B cell (primary cell): ENCODE data around the gene CNNM3. TPM values are rescaled to one million over a fixed set of nuclear protein-coding genes. Genes with fewer than 3 reads are reported as not detected.

ENCODE experiments used
- ATAC-seq: fragments of 200-7000 bp; cut with Tn5 transposase; one replicate; pipeline ENCODE4 v1.10.0; 2021; ENCODE audit warnings: low read depth, mild to moderate bottlenecking, moderate number of reproducible peaks, moderate library complexity
- CTCF ChIA-PET: fragments of 350-600 bp; sonication (Branson Sonifier 250); formaldehyde crosslinking; loops from one replicate; lab custom pipeline; 2021; ENCODE audit warnings: antibody characterized with exemption, inconsistent platforms; lab: Charles Lee
- POLR2A ChIA-PET: fragments of 350-600 bp; sonication (Branson Sonifier 250); formaldehyde crosslinking; loops from one replicate; lab custom pipeline; 2021; ENCODE audit warnings: antibody characterized with exemption; lab: Charles Lee
- DNase-seq: peaks from one replicate; pipeline ENCODE4 v3.0.0; 2013
- H2AFZ ChIP-seq: 2 replicates; pipeline ENCODE4 v1.6.1; 2012; ENCODE audit warnings: mild to moderate bottlenecking, low read depth, low read length; ENCODE audit not compliant: insufficient read depth, poor library complexity, severe bottlenecking
- H3K27ac ChIP-seq, 2 donors: 1 replicate in 1 of 2; 2 replicates in 1 of 2; pipeline ENCODE4 v1.5.1; 2012 to 2013; ENCODE audit warnings: low read length in 2 of 2, mild to moderate bottlenecking in 2 of 2, moderate library complexity in 1 of 2
- H3K27me3 ChIP-seq, 4 experiments: fragments of 200-600 bp in 1 of 4; sonication (generic) in 1 of 4; replicated peaks in 1 of 4; 1 replicate in 2 of 4; 2 replicates in 2 of 4; pipeline versions ENCODE4 v1.6.1 to v1.7.0; 2013 to 2016; ENCODE audit warnings: low read length in 3 of 4, mild to moderate bottlenecking in 2 of 4, mixed read lengths in 1 of 4, moderate library complexity in 1 of 4; ENCODE audit not compliant: insufficient read depth in 4 of 4, control insufficient read depth in 3 of 4; ENCODE audit errors: control extremely low read depth in 1 of 4
- H3K36me3 ChIP-seq, 2 experiments: replicated peaks in 1 of 2; 1 replicate in 1 of 2; 2 replicates in 1 of 2; pipeline versions ENCODE4 v1.6.1 to v1.7.1; 2013; ENCODE audit warnings: low read length in 1 of 2; ENCODE audit not compliant: insufficient read depth in 2 of 2, control insufficient read depth in 1 of 2; ENCODE audit errors: control extremely low read depth in 1 of 2, extremely low read depth in 1 of 2
- H3K4me1 ChIP-seq, 2 donors: fragments of 200-600 bp in 1 of 2; sonication (generic) in 1 of 2; 1 replicate in 1 of 2; 2 replicates in 1 of 2; pipeline versions ENCODE4 v1.5.1 to v1.6.1; 2013 to 2017; ENCODE audit warnings: low read length in 2 of 2; ENCODE audit not compliant: control insufficient read depth in 2 of 2, insufficient read depth in 2 of 2
- H3K4me2 ChIP-seq: replicated peaks from 2 replicates; pipeline ENCODE3; 2012; ENCODE audit warnings: mild to moderate bottlenecking, low read depth, low read length; ENCODE audit not compliant: poor library complexity, severe bottlenecking
- H3K4me3 ChIP-seq, 5 experiments: fragments of 200-600 bp in 1 of 5; sonication (generic) in 1 of 5; 1 replicate in 3 of 5; 2 replicates in 2 of 5; pipeline versions ENCODE4 v1.5.1 to v1.7.0; 2011 to 2016; ENCODE audit warnings: low read length in 4 of 5, mild to moderate bottlenecking in 4 of 5, low read depth in 2 of 5, control low read depth in 1 of 5, moderate library complexity in 1 of 5; ENCODE audit not compliant: insufficient read depth in 1 of 5; ENCODE audit errors: control extremely low read depth in 1 of 5, extremely low read depth in 1 of 5
- H3K79me2 ChIP-seq: fragments of 200-600 bp; sonication (generic); one replicate; pipeline ENCODE4 v1.6.0; 2016; ENCODE audit warnings: low read length; ENCODE audit not compliant: control insufficient read depth, insufficient read depth
- H3K9ac ChIP-seq: fragments of 200-600 bp; sonication (generic); 2 replicates; pipeline ENCODE4 v1.6.1; 2017; ENCODE audit warnings: mild to moderate bottlenecking, low read length, moderate library complexity
- H3K9me3 ChIP-seq, 3 donors: one replicate each; pipeline versions ENCODE4 v1.6.1 to v1.7.1; 2013; ENCODE audit warnings: low read length in 2 of 3; ENCODE audit not compliant: control insufficient read depth in 2 of 3, insufficient read depth in 1 of 3; ENCODE audit errors: control extremely low read depth in 1 of 3
- H4K20me1 ChIP-seq: 2 replicates; pipeline ENCODE4 v1.6.0; 2012; ENCODE audit warnings: mild to moderate bottlenecking, low read length; ENCODE audit not compliant: insufficient read depth, control insufficient read depth, poor library complexity, severe bottlenecking
- H3K27ac Mint-ChIP-seq: one replicate; pipeline ENCODE4 v1.8.0; 2021; ENCODE audit warnings: mixed read lengths
- H3K27me3 Mint-ChIP-seq: one replicate; pipeline ENCODE4 v1.8.0; 2021; ENCODE audit warnings: mixed read lengths
- H3K4me1 Mint-ChIP-seq: one replicate; pipeline ENCODE4 v1.8.0; 2021; ENCODE audit warnings: mixed read lengths
- H3K4me3 Mint-ChIP-seq: one replicate; pipeline ENCODE4 v1.8.0; 2021; ENCODE audit warnings: mixed read lengths
- H3K9me3 Mint-ChIP-seq: one replicate; pipeline ENCODE4 v1.8.0; 2022; ENCODE audit warnings: mixed read lengths; ENCODE audit not compliant: insufficient read depth
- EZH2 ChIP-seq: IDR thresholded peaks from 2 replicates; pipeline ENCODE4 v1.6.1; 2012; ENCODE audit warnings: borderline replicate concordance, low read depth, mild to moderate bottlenecking, moderate library complexity, low read length; ENCODE audit not compliant: insufficient read depth, poor library complexity, severe bottlenecking
- WGBS: methylation state at CpG from one replicate; pipeline ENCODE4 v1.1.5; 2013; ENCODE audit warnings: missing lambda C conversion rate; ENCODE audit not compliant: insufficient coverage; 5-methylcytosine and 5-hydroxymethylcytosine counted together
- intact Hi-C: fragments of 100-400 bp; cut with micrococcal nuclease; formaldehyde crosslinking; loops from one replicate; pipeline ENCODE4 v1.10.0; 2022
- polyA plus RNA-seq: library from polyadenylated mRNA; depleted of rRNA; stranded (reverse); fragments of >200 nt; gene quantifications from 2 replicates; pipeline ENCODE4 v1.2.3, GENCODE V29; 2012
- total RNA-seq, 2 donors: library from RNA; stranded (reverse); fragments of 120-200 nt in 1 of 2; gene quantifications; 1 replicate in 1 of 2; 2 replicates in 1 of 2; pipeline versions ENCODE4 v1.2.3 to v1.2.4, GENCODE V29; 2013 to 2022
- TF ChIP-seq, protein P1 (sequence below): fragments of 200-600 bp; IDR thresholded peaks from one replicate; pipeline ENCODE4 v1.8.0; 2022; ENCODE audit warnings: antibody characterized with exemption, mild to moderate bottlenecking

CNNM3 gene
- total and polyA plus RNA-seq, 2 donors (not counting 1 experiment from before 2014, with no cell fraction given), result 28.8 to 54.7 TPM

GRCh38 chr2:96815326-96816126 is 542 bp upstream of the CNNM3 start:
- peak; percentile 0 for ATAC-seq
- 1% methylated on average over 52 of the region's 60 CpGs for WGBS
- Histone ChIP-seq H3K79me2 (peaks cover 37% of the 10 kb centered on the region), H3K9me3 (no peaks in the 10 kb centered on the region), H3K4me3 (peak overlapping the region; percentile 59 to 95 (median 81)), H4K20me1 (peaks cover 36% of the 10 kb centered on the region), H3K27ac (peak overlapping the region; percentile 19 to 76), H3K27me3 (no peaks in the 10 kb centered on the region), H3K36me3 (peaks cover 0 to 18% of the 10 kb centered on the region in 2 experiments), H2AFZ (peak overlapping the region; percentile 99), H3K9ac (peak overlapping the region; percentile 89), H3K4me1 (peaks cover 34 to 37% of the 10 kb centered on the region in 2 donors), H3K4me2 (peak overlapping the region; percentile 87)
- TF ChIP-seq, protein P1, sequence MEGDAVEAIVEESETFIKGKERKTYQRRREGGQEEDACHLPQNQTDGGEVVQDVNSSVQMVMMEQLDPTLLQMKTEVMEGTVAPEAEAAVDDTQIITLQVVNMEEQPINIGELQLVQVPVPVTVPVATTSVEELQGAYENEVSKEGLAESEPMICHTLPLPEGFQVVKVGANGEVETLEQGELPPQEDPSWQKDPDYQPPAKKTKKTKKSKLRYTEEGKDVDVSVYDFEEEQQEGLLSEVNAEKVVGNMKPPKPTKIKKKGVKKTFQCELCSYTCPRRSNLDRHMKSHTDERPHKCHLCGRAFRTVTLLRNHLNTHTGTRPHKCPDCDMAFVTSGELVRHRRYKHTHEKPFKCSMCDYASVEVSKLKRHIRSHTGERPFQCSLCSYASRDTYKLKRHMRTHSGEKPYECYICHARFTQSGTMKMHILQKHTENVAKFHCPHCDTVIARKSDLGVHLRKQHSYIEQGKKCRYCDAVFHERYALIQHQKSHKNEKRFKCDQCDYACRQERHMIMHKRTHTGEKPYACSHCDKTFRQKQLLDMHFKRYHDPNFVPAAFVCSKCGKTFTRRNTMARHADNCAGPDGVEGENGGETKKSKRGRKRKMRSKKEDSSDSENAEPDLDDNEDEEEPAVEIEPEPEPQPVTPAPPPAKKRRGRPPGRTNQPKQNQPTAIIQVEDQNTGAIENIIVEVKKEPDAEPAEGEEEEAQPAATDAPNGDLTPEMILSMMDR, result no peak
- no peak for TF ChIP-seq EZH2
- no peak for DNase-seq
- H3K9me3 Mint-ChIP-seq, result no peaks in the 10 kb centered on the region
- peak overlapping the region; percentile 93 for H3K4me3 Mint-ChIP-seq
- CTCF ChIA-PET, result interaction anchor here (0.6 to 3.8 kb wide), 14 partner anchors 9 to 607 kb away, joined by 3 to 29 read pairs (median 4); partner anchors contain the start of genes ANKRD39 and STARD7
- H3K4me1 Mint-ChIP-seq, result peaks cover 49% of the 10 kb centered on the region
- H3K27me3 Mint-ChIP-seq, result no peaks in the 10 kb centered on the region
- POLR2A ChIA-PET, result interaction anchor here (0.5 to 2.3 kb wide), 9 partner anchors 9 to 178 kb away, joined by 4 to 14 read pairs (median 6); partner anchors contain the start of genes ANKRD39, CNNM4 and KANSL3
- H3K27ac Mint-ChIP-seq, result peak overlapping the region; percentile 93
- intact Hi-C loops, result loop anchor here (1.0 to 5.0 kb wide), 9 partner anchors 9 to 478 kb away; partner anchors contain the start of genes ANKRD39, ARID5A, CNNM4 and KANSL3
